Caco-2 (cell line): ENCODE data around the gene WWTR1. TPM values are rescaled to one million over a fixed set of nuclear protein-coding genes. Genes with fewer than 3 reads are reported as not detected.

ENCODE experiments used
- BruUV-seq: library from RNA; stranded (reverse); fragments of 400-500 nt; replicated peaks from 2 replicates; lab custom pipeline; 2021; lab: Mats Ljungman, UMichigan
- CTCF ChIA-PET: fragments of 300-600 bp; sonication (Branson Sonifier 250); formaldehyde crosslinking; loops from one replicate; lab custom pipeline; 2022; ENCODE audit warnings: antibody characterized with exemption; lab: Charles Lee
- POLR2A ChIA-PET: fragments of 300-600 bp; sonication (Branson Sonifier 250); formaldehyde crosslinking; loops from one replicate; lab custom pipeline; 2022; ENCODE audit warnings: antibody characterized with exemption; lab: Charles Lee
- DNase-seq, 2 experiments: peaks; one replicate each; pipeline versions ENCODE4 v3.0.0 to v3.0.0-alpha.2; 2020 to 2022
- H3K27me3 ChIP-seq: replicated peaks from 2 replicates; pipeline ENCODE4 v1.6.0; 2011; ENCODE audit warnings: low read length; ENCODE audit not compliant: control insufficient read depth, insufficient read depth
- H3K36me3 ChIP-seq: 2 replicates; pipeline ENCODE4 v1.5.1; 2011; ENCODE audit warnings: low read length; ENCODE audit not compliant: control insufficient read depth, insufficient read depth
- H3K4me1 ChIP-seq: fragments of 250-450 bp; sonication (Bioruptor Pico); 2 replicates; pipeline ENCODE4 v1.5.1; 2020; ENCODE audit warnings: mild to moderate bottlenecking
- H3K4me3 ChIP-seq: 2 replicates; pipeline ENCODE4 v1.5.1; 2011; ENCODE audit warnings: low read depth, mild to moderate bottlenecking, control low read depth, low read length
- H3K9me3 ChIP-seq: fragments of 250-450 bp; sonication (Bioruptor Pico); 2 replicates; pipeline ENCODE4 v1.5.1; 2020; ENCODE audit warnings: mild to moderate bottlenecking, moderate library complexity
- H3K27ac Mint-ChIP-seq: one replicate; pipeline ENCODE4 v1.8.0; 2022; ENCODE audit warnings: mixed read lengths; ENCODE audit not compliant: unreplicated experiment
- H3K27me3 Mint-ChIP-seq: one replicate; pipeline ENCODE4 v1.8.0; 2022; ENCODE audit warnings: mixed read lengths; ENCODE audit not compliant: insufficient read depth, unreplicated experiment
- H3K36me3 Mint-ChIP-seq: one replicate; pipeline ENCODE4 v1.8.0; 2022; ENCODE audit warnings: mild to moderate bottlenecking, mixed read lengths; ENCODE audit not compliant: insufficient read depth, unreplicated experiment
- H3K4me1 Mint-ChIP-seq: one replicate; pipeline ENCODE4 v1.8.0; 2022; ENCODE audit warnings: low read depth, mixed read lengths; ENCODE audit not compliant: unreplicated experiment
- H3K4me3 Mint-ChIP-seq: one replicate; pipeline ENCODE4 v1.8.0; 2022; ENCODE audit warnings: mild to moderate bottlenecking, moderate library complexity, mixed read lengths; ENCODE audit not compliant: unreplicated experiment
- H3K9me3 Mint-ChIP-seq: one replicate; pipeline ENCODE4 v1.8.0; 2022; ENCODE audit warnings: mixed read lengths; ENCODE audit not compliant: unreplicated experiment
- CTCF ChIP-seq, 2 experiments: fragments of 200-600 bp in 1 of 2; IDR thresholded peaks; 1 replicate in 1 of 2; 2 replicates in 1 of 2; pipeline versions ENCODE4 v1.5.1 to v1.8.0; 2011 to 2022; ENCODE audit warnings: antibody characterized with exemption in 1 of 2, control low read depth in 1 of 2, inconsistent platforms in 1 of 2, low read depth in 1 of 2, low read length in 1 of 2, mild to moderate bottlenecking in 1 of 2, moderate library complexity in 1 of 2; ENCODE audit not compliant: insufficient read depth in 1 of 2, severe bottlenecking in 1 of 2, unreplicated experiment in 1 of 2
- intact Hi-C: fragments of 100-400 bp; cut with micrococcal nuclease; formaldehyde crosslinking; loops from one replicate; pipeline ENCODE4 v1.10.0; 2022; ENCODE audit not compliant: unreplicated experiment
- total RNA-seq: library from RNA; stranded (reverse); gene quantifications from 2 replicates; pipeline ENCODE4 v1.2.3, GENCODE V29; 2022

The WWTR1 gene
- total RNA-seq, 1 experiment from 2014 or later: 16.2 TPM

GRCh38 chr3:149534671-149535332, 123.0 kb downstream of the WWTR1 start:
- H3K9me3 Mint-ChIP-seq: no peaks in the 10 kb centered on the region
- Histone ChIP-seq H3K4me1 (peaks cover 25% of the 10 kb centered on the region), H3K27me3 (no peaks in the 10 kb centered on the region), H3K36me3 (no peaks in the 10 kb centered on the region), H3K4me3 (no peak overlapping the region), H3K9me3 (no peaks in the 10 kb centered on the region)
- H3K4me1 Mint-ChIP-seq: peaks cover 21% of the 10 kb centered on the region
- DNase-seq: no peak
- H3K27ac Mint-ChIP-seq: no peak overlapping the region
- no peaks in the 10 kb centered on the region for H3K27me3 Mint-ChIP-seq
- ChIA-PET POLR2A (no interaction called here), CTCF (no interaction called here)
- intact Hi-C loops: loop anchor here (5.0 kb wide), 1 partner anchor 122 kb away; the partner anchor contains the start of gene WWTR1
- no peak overlapping the region for H3K4me3 Mint-ChIP-seq
- peaks cover 6% of the 10 kb centered on the region for H3K36me3 Mint-ChIP-seq
- TF ChIP-seq CTCF (IDR thresholded peaks at IDR 0.05; ENCODE audit: insufficient read depth in 1 of 2, low read depth in 1 of 2, low read length in 1 of 2, severe bottlenecking in 1 of 2, unreplicated experiment in 1 of 2): no peak
- no TSS peak for BruUV-seq

- no peaks in the 10 kb centered on the region for H3K27me3 ChIP-seq
- H3K4me3 ChIP-seq: no peak overlapping the region
- Mint-ChIP-seq H3K9me3 (no peaks in the 10 kb centered on the region), H3K4me1 (peaks cover 14% of the 10 kb centered on the region), H3K36me3 (peaks cover 6% of the 10 kb centered on the region), H3K4me3 (no peak overlapping the region), H3K27me3 (no peaks in the 10 kb centered on the region), H3K27ac (no peak overlapping the region)
- ChIA-PET POLR2A (interaction anchor here (0.5 kb wide), 1 partner anchor 125 kb away, joined by 6 read pairs; no protein-coding TSS in a partner anchor), CTCF (no interaction called here)
- H3K36me3 ChIP-seq: no peaks in the 10 kb centered on the region
- no peaks in the 10 kb centered on the region for H3K9me3 ChIP-seq
- TF ChIP-seq CTCF (IDR thresholded peaks at IDR 0.05; ENCODE audit: insufficient read depth in 1 of 2, low read depth in 1 of 2, low read length in 1 of 2, severe bottlenecking in 1 of 2, unreplicated experiment in 1 of 2): no peak
- DNase-seq: no peak
- intact Hi-C loops: loop anchor here (5.0 kb wide), 1 partner anchor 123 kb away; the partner anchor contains the start of gene WWTR1
- peaks cover 19% of the 10 kb centered on the region for H3K4me1 ChIP-seq
- no TSS peak for BruUV-seq
Observed at GRCh38 chr3:149534082-149534481, 123.7 kb downstream of the WWTR1 start.

GRCh38 chr3:149532489-149533180, 125.2 kb downstream of the WWTR1 start:
- Histone ChIP-seq H3K9me3 (no peaks in the 10 kb centered on the region), H3K4me1 (peaks cover 8% of the 10 kb centered on the region), H3K36me3 (no peaks in the 10 kb centered on the region), H3K27me3 (no peaks in the 10 kb centered on the region), H3K4me3 (no peak overlapping the region)
- no peaks in the 10 kb centered on the region for H3K9me3 Mint-ChIP-seq
- DNase-seq: no peak
- H3K4me1 Mint-ChIP-seq: peaks cover 9% of the 10 kb centered on the region
- ChIA-PET CTCF (no interaction called here), POLR2A (no interaction called here)
- H3K36me3 Mint-ChIP-seq: peaks cover 15% of the 10 kb centered on the region
- H3K27ac Mint-ChIP-seq: no peak overlapping the region
- intact Hi-C loops: loop anchor here (5.0 kb wide), 1 partner anchor 125 kb away; the partner anchor contains the start of gene WWTR1
- H3K27me3 Mint-ChIP-seq: no peaks in the 10 kb centered on the region
- TF ChIP-seq CTCF (IDR thresholded peaks at IDR 0.05; ENCODE audit: insufficient read depth in 1 of 2, low read depth in 1 of 2, low read length in 1 of 2, severe bottlenecking in 1 of 2, unreplicated experiment in 1 of 2): no peak
- BruUV-seq: no TSS peak
- no peak overlapping the region for H3K4me3 Mint-ChIP-seq
